SW480 (cell line): ENCODE results near the gene PPID.
"Not testable (repeated sequence)": the region's sequence is repeated elsewhere in the genome, so short reads cannot be mapped to it uniquely, and the experiment has no call there.

ENCODE experiments used
- DNase-seq: peaks from one replicate; pipeline ENCODE4 v3.0.0-alpha.2; 2016; ENCODE audit warnings: low spot score

The PPID gene

DNA sequence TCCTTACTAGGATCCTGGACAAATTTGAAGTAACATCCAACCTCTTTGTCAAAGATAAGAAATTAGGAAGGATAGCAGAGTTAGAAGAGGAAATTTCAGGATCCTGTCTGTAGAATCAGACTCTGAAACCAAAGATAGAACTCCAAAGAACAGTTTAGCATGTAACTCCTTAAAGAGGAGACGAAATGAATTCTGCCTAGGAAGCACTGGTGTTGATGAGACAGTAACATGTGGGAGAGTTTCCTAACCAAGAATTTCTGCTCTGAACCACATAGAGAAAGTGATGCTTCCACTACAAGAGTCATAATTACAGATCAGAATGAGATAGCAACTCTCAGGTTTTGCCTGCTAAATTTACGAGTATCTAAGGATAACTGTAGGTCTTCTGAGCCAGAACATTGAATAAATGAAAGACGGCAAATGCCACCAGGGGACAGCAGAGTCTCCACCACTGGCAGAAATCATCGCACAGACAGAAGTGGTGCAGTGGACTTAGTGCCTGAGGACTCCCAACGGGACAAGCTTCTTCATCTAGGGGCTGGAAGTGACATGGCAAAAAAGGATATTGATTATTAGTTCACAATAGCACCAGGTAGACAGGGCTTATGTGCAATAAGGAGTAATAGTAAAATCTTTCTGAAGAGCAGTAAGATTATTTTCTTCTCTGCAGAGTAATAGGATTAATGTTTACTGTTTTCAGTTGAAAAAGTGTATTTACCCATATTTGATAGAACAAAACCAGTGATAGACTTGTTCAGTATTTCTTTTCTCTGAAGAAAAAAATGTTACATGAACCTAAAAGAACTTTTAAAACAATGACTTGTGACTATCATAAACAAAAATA, 6.7 kb upstream of the PPID start:
- peak; percentile 46 for DNase-seq

DNA sequence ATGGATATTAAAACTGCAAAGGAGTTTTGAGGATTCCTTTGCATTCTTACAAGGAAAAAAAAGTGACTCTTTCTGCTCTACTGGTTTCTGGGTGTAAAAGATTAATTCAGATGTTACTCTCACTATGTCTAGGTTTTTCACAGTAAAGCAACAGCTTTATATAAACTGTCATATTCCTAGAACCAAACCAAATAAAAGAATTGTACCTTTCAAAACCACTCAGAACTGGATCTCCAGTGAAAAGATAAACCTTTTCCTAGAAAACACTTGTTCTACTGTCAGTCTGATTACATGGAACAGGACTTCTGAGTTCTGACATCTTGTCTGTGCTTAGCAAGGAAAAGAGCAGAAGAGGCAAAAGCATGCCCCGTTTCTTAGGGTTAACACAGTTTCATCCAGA, 5.0 kb upstream of the PPID start:
- DNase-seq, result no peak

DNA sequence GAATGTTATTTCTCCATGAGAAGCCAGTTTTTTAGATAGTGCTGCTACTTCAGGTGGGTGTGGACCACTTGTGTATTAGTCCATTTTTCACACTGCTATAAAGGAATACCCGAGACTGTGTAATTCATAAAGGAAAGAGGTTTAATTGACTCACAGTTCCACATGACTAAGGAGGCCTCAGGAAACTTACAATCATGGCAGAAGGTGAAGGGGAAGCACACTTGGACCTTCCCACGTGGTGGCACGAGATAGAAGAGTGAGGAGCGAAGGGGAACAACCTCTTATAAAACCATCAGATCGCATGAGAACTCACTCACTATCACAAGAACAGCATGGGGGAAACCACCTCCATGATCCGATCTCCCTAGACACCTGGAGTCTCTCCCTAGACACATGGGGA, 3.4 kb upstream of the PPID start:
- DNase-seq, result no peak

- DNase-seq, result no peak
Measured at GRCh38 chr4:158724637-158725036, 1.4 kb upstream of the PPID start.

GRCh38 chr4:158722291-158722916, 792 bp downstream of the PPID start:
- DNase-seq, result peak; percentile 44

DNA sequence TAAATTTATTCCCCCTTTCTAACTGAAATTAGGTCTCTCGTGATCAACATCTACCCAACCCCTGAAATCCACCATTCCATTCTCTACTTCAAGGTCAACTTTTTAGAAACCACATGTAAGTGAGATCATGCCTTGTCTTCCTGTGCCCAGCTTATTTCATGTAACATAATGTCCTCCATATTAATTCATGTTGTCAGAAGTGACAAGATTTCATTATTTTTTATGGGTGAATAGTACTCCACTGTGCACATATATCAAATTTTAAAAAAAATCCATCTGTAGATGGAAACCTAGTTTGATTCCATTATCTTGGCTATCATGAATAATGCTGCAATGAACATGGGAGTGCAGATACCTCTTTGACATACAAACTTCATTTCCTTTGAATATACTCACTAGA, 1.5 kb downstream of the PPID start:
- no peak for DNase-seq

- no peak for DNase-seq
Measured at GRCh38 chr4:158715802-158716201, 7.4 kb downstream of the PPID start.

DNA sequence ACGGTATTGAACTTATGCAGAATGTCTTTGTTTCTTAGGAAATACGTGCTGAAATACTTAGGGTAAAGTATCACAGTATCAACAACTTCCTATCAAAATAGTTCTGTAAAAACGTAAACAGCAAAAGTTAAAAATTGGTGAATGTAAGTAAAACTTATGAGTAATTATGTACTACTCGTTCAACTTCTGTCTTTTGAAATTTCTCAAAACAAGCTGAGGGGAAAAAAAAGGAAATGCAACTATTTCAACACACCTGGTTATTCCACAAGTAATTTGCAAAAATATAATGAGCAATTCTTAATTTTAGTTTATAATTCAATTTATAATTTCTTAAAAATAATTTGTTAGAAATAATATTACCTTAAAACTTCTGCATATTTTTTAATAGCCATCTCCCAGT, 8.3 kb downstream of the PPID start:
- no peak for DNase-seq

DNA sequence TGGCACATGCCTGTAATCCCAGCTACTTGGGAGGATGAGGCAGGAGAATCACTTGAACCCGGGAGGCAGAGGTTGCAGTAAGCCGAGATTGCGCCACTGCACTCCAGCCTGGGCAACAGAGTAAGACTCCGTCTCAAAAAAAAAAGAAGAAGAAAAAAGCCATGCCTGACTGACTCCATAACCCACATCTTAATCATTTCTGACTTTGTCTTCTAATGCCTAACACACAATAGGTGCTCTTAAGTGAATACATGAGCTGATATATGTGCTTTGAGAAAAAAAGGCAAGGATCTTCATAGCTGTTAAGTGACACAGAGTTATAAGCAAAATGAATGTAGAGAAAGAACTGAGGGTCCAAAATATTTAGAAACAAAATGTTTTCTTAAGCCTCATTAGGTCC, 10.6 kb downstream of the PPID start:
- DNase-seq, result not testable (repeated sequence)

- DNase-seq, result no peak
Measured at GRCh38 chr4:158710814-158711213, 12.4 kb downstream of the PPID start.

DNA sequence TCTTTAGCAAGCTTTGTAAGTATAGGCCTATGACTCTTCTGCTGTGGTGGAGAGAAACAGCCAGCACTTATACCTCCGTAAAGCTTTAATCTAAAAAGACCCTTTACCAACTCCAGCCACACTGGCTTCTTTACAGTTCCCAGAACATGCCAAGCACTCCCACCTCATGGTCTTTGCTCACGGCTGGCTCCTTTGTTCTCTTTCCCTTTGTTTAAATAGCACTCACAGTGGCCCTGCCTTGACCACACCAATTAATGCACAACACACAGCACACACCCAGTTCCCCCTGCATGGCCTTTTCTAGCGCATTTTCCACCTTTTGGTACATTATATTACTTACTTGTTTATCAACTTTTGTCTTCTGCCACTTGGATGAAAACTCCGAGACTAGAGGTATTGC, 18.9 kb downstream of the PPID start:
- DNase-seq, result no peak

DNA sequence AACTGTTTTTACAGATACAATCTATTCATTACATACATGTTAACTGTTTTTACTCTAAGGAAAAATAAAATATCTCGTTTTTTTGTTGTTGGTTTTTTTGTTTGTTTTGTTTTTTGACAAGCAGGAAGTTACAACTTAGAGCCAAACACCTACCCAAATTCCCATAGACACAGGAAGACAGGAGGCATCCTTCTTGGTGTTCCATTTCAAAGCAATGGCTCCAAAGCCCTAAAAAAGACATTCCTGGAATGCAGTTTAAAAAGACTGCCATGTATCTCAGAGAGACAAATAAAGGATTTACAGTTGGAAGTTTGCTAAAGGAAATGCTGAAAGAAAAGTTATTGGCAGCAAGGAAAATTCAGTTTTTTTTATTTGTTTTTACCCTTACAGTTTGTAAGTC, 34.4 kb downstream of the PPID start:
- DNase-seq, result no peak

- DNase-seq, result no peak
Measured at GRCh38 chr4:158682066-158682465, 41.1 kb downstream of the PPID start.

DNA sequence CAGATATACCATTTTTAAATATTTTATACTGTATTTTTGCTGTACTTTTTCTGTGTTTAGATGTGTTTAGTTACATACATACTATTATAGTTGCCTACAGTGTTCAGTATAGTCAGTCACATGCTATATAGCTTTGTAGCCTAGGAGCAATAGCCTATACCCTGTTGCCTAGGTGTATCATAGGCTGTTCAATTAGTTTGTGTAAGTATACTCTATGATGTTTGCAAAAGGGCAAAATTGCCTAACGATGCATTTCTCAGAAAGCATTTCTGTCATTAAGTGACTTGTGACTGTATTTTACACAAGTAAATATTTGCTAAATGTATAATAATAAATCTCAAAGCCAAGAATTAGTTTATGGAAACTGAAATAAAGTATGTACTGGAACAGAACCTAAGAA, 41.6 kb downstream of the PPID start:
- DNase-seq, result no peak

DNA sequence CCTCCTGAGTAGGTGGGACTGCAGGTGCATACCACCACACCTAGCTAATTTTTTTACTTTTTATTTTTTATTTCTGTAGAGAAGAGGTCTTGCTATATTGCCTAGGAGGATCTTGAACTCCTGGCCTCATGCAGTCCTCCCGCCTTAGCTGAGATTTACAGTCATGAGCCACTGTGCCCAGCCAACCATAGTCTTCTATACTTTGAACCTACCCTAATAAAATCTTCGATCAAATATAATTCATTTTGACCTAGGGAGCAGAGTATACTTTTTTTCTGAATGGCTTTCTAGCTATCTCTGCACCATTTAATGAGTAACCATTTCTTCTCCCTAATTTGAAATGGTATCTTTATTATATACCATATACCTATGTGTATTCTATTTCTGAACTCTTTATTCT, 44.4 kb downstream of the PPID start:
- no peak for DNase-seq

- no peak for DNase-seq
Measured at GRCh38 chr4:158676076-158676475, 47.1 kb downstream of the PPID start.

GRCh38 chr4:158673633-158674032, 49.6 kb downstream of the PPID start:
- DNase-seq, result no peak

- DNase-seq, result peak; percentile 97
Measured at GRCh38 chr4:158671915-158672806, 51.0 kb downstream of the PPID start, which contains the start of gene ETFDH. TSS of gene ETFDH (plus strand) at chr4:158672296. CDS start at chr4:158672457, 161 bp downstream.

GRCh38 chr4:158671665-158671914, 51.6 kb downstream of the PPID start, which contains the start of gene C4orf46:
TSS of gene C4orf46 (minus strand) at chr4:158671887. CDS start at chr4:158671801, 86 bp downstream.
- DNase-seq, result no peak

DNA sequence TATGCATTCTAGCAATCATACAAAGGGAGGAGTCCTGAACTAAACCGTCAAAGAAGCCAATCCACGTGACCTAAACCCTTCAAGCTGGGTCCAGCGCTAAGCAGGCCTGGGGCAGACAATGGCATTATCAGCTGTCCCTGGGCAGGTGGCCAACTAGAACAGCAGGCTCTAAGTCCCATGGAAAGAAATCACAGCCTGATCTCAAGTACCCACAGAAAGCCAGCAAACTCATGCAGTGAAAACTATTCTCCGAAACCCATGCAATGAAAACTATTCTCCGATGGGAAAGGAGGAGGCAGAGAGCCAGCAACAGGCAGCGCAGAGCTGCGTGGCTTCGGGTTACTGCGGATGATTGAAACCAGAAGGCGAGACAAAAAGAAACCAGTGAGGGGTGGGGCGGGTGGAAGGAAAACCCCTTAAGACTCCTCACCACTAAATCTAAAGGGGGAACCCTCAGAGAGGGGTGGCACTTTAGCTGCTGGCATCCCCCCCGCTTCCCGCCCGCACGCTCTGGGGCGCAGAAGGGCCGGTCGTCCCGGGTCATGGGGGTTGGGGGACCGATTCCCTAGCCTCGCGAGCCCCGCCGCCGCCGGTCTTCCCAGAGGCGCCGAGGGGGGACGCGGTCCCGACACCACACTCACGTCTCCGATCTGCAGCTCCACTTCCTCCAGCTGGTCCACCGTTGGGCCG, 52.1 kb downstream of the PPID start:
- peak; percentile 48 for DNase-seq

DNA sequence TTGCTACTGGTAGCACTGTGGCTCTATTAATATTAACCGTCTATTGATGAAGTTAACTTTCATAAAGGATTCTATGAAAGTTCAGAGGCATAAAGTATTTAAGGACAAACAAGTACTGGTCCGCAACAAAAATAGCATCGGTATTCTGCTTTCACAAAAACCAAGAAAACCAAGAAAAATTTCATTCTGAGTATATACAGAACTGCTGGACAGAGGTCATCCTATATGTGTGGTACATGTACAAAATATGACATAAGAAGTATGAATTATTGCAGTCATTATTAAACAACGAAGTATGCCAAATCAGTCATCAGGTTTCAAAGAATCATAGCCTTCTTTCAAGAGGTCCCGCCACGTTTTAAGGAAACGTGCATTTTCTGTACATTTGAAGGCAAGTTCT, 53.9 kb downstream of the PPID start:
- DNase-seq, result no peak

DNA sequence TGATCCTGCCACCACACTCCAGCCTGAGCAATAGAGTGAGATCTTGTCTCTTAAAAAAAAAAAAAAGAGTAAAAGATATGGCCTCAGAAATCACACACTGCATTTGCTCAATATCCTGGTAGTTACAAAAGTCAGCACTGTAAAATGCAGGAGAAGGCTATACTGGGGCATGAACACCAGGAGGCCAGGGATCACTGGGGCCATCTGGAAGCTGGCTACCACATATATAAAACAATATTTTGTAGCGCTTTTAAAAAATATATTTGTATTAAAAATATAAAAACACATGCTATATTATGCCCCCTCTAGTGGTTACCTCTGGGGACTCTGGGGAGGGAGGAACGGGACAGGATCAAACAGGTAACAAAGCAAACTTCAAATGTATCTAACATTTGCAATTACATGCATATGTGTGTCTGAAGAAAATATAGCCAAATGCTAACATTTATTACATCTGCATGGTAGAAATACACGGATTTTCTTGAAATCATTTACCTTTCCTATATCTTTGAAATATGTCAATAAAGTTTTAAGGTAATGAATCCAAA, 55.5 kb downstream of the PPID start:
- peak; percentile 17 for DNase-seq
